Fibroblast of lung (primary cell): ENCODE measurements around the gene RPL28.

Experiments
- CTCF ChIP-seq, 2 donors: IDR thresholded peaks in 1 of 2; conservative IDR thresholded peaks in 1 of 2; 1 replicate in 1 of 2; 2 replicates in 1 of 2; pipeline ENCODE4 v1.5.1; 2011 to 2012; ENCODE audit warnings: low read length in 2 of 2, control low read depth in 1 of 2, inconsistent platforms in 1 of 2, low read depth in 1 of 2, mild to moderate bottlenecking in 1 of 2
- EZH2 ChIP-seq: IDR thresholded peaks from 2 replicates; pipeline ENCODE4 v1.5.1; 2012; ENCODE audit warnings: low read length, control low read depth, mild to moderate bottlenecking; ENCODE audit errors: missing control alignments

GRCh38 chr19:55406826-55407549 lies 21.3 kb downstream of the RPL28 start:
- no peak for TF ChIP-seq CTCF (conservative IDR thresholded peaks at IDR 0.05 in 1 of 2, IDR thresholded peaks at IDR 0.05 in 1 of 2; ENCODE audit: low read depth in 1 of 2, low read length in 2 of 2)
- TF ChIP-seq EZH2: no peak
